MCF 10A (cell line): ENCODE results near the gene RAC2. TPM values are rescaled to one million over a fixed set of nuclear protein-coding genes. Genes with fewer than 3 reads are reported as not detected.

Experiments used
- BruUV-seq: library from RNA; stranded (reverse); fragments of 400-500 nt; replicated peaks from 2 replicates; lab custom pipeline; 2021; lab: Mats Ljungman, UMichigan
- CTCF ChIA-PET: fragments of 300-600 bp; sonication (Branson Sonifier 250); formaldehyde crosslinking; extraction: SDS; loops from one replicate; lab custom pipeline; 2021; ENCODE audit warnings: antibody characterized with exemption, inconsistent platforms; lab: Yijun Ruan, JAX
- POLR2A ChIA-PET: fragments of 300-600, 350-650 bp; sonication (Branson Sonifier 250); formaldehyde crosslinking; extraction: SDS; loops from one replicate; lab custom pipeline; 2020; ENCODE audit warnings: antibody characterized with exemption, inconsistent platforms; lab: Yijun Ruan, JAX
- DNase-seq: peaks from one replicate; pipeline ENCODE4 v3.0.0-alpha.2; 2018; ENCODE audit not compliant: unreplicated experiment
- H3K27ac Mint-ChIP-seq: one replicate; pipeline ENCODE4 v1.8.0; 2022; ENCODE audit warnings: mild to moderate bottlenecking, low read depth, mixed read lengths; ENCODE audit not compliant: unreplicated experiment
- H3K27me3 Mint-ChIP-seq: one replicate; pipeline ENCODE4 v1.8.0; 2022; ENCODE audit warnings: mixed read lengths; ENCODE audit not compliant: insufficient read depth, unreplicated experiment
- H3K36me3 Mint-ChIP-seq: one replicate; pipeline ENCODE4 v1.8.0; 2022; ENCODE audit warnings: mild to moderate bottlenecking, moderate library complexity, mixed read lengths; ENCODE audit not compliant: insufficient read depth, unreplicated experiment
- H3K4me1 Mint-ChIP-seq: one replicate; pipeline ENCODE4 v1.8.0; 2022; ENCODE audit warnings: mixed read lengths; ENCODE audit not compliant: insufficient read depth, unreplicated experiment
- H3K4me3 Mint-ChIP-seq: one replicate; pipeline ENCODE4 v1.8.0; 2022; ENCODE audit warnings: mild to moderate bottlenecking, moderate library complexity, mixed read lengths; ENCODE audit not compliant: unreplicated experiment
- H3K9me3 Mint-ChIP-seq: one replicate; pipeline ENCODE4 v1.8.0; 2022; ENCODE audit warnings: mixed read lengths; ENCODE audit not compliant: unreplicated experiment
- CTCF ChIP-seq: fragments of 200-600 bp; IDR thresholded peaks from one replicate; pipeline ENCODE4 v1.8.0; 2022; ENCODE audit warnings: antibody characterized with exemption, mild to moderate bottlenecking; ENCODE audit not compliant: unreplicated experiment
- intact Hi-C: fragments of 100-400 bp; cut with micrococcal nuclease; formaldehyde crosslinking; loops from 2 replicates; pipeline ENCODE4 v1.14.1; 2022
- total RNA-seq: library from RNA; stranded (reverse); gene quantifications from 2 replicates; pipeline ENCODE4 v1.2.3, GENCODE V29; 2022

The RAC2 gene
- total RNA-seq, 1 experiment from 2014 or later: 42.4 TPM

GRCh38 chr22:37175414-37176281, 68.4 kb downstream of the RAC2 start:
- ChIA-PET POLR2A (interaction anchor here (0.9 kb wide), 1 partner anchor 11 kb away, joined by 5 read pairs; no protein-coding TSS in a partner anchor), CTCF (interaction anchor here (0.7 to 4.2 kb wide), 4 partner anchors 8 to 94 kb away, joined by 3 to 23 read pairs (median 3); no protein-coding TSS in a partner anchor)
- Mint-ChIP-seq H3K27me3 (peaks cover 11% of the 10 kb centered on the region), H3K4me1 (peaks cover 50% of the 10 kb centered on the region), H3K36me3 (no peaks in the 10 kb centered on the region), H3K27ac (peak overlapping the region; percentile 80), H3K9me3 (no peaks in the 10 kb centered on the region), H3K4me3 (peak overlapping the region; percentile 61)
- TF ChIP-seq CTCF: no peak
- BruUV-seq: no TSS peak
- DNase-seq: peak; percentile 57
- intact Hi-C loops: no loop called here

Other genes with a start within 250 kb of the RAC2 start
- 16.2 and 16.4 TPM in 2 replicates for gene TST, start 224.8 kb downstream of the RAC2 start, total RNA-seq
- 40.7 and 51.2 TPM in 2 replicates for gene MPST, start 224.5 kb downstream of the RAC2 start, total RNA-seq
- 11.7 and 12.8 TPM in 2 replicates for gene KCTD17, start 192.5 kb downstream of the RAC2 start, total RNA-seq
- gene TMPRSS6, start 134.6 kb downstream of the RAC2 start, total RNA-seq: not detected in 2 replicates
- gene IL2RB, start 94.4 kb downstream of the RAC2 start, total RNA-seq: not detected in 2 replicates
- 6.6 and 11.6 TPM in 2 replicates for gene C1QTNF6, start 56.0 kb downstream of the RAC2 start, total RNA-seq
- not detected in 2 replicates for gene SSTR3, start 31.8 kb downstream of the RAC2 start, total RNA-seq
- gene CYTH4, start 38.2 kb upstream of the RAC2 start, total RNA-seq: 0.22 TPM in 1 of 2 replicates, not detected in the other
- gene ELFN2, start 183.2 kb upstream of the RAC2 start, total RNA-seq: 4.2 and 5.1 TPM in 2 replicates
- 0.56 and 1.2 TPM in 2 replicates for gene MFNG, start 242.1 kb upstream of the RAC2 start, total RNA-seq